A673 (cell line): Measurements from ENCODE around the gene BST1. TPM values are rescaled to one million over a fixed set of nuclear protein-coding genes. Genes with fewer than 3 reads are reported as not detected.

Experiments
- BruUV-seq: library from RNA; stranded (reverse); fragments of 400-500 nt; replicated peaks from 2 replicates; lab custom pipeline; 2021; lab: Mats Ljungman, UMichigan
- CTCF ChIA-PET: fragments of 300-600 bp; sonication (Branson Sonifier 250); formaldehyde crosslinking; loops from one replicate; lab custom pipeline; 2022; ENCODE audit warnings: antibody characterized with exemption; lab: Charles Lee
- POLR2A ChIA-PET: fragments of 300-600 bp; sonication (Branson Sonifier 250); formaldehyde crosslinking; loops from one replicate; lab custom pipeline; 2022; ENCODE audit warnings: antibody characterized with exemption; ENCODE audit not compliant: low non-redundant PET; lab: Charles Lee
- DNase-seq: peaks from one replicate; pipeline ENCODE4 v3.0.0-alpha.2; 2015; ENCODE audit warnings: low spot score
- H3K27ac ChIP-seq: fragments of 200-600 bp; sonication (generic); 2 replicates; pipeline ENCODE4 v1.5.1; 2016; ENCODE audit warnings: mixed run types, low read depth, mild to moderate bottlenecking, mixed read lengths, antibody characterized with exemption, low read length; ENCODE audit not compliant: poor library complexity, severe bottlenecking
- H3K27me3 ChIP-seq: fragments of 200-600 bp; sonication (generic); replicated peaks from 2 replicates; pipeline ENCODE4 v1.6.1; 2017; ENCODE audit warnings: mixed run types, low read depth, mild to moderate bottlenecking, mixed read lengths, antibody characterized with exemption, low read length; ENCODE audit not compliant: insufficient read depth, poor library complexity
- H3K36me3 ChIP-seq: fragments of 200-600 bp; sonication (generic); 2 replicates; pipeline ENCODE4 v1.6.1; 2016; ENCODE audit warnings: mixed run types, mild to moderate bottlenecking, mixed read lengths, antibody characterized with exemption, low read length; ENCODE audit not compliant: insufficient read depth, poor library complexity, severe bottlenecking
- H3K4me1 ChIP-seq: fragments of 200-600 bp; sonication (generic); 2 replicates; pipeline ENCODE4 v1.6.1; 2017; ENCODE audit warnings: mixed run types, mild to moderate bottlenecking, mixed read lengths, antibody characterized with exemption, low read length; ENCODE audit not compliant: insufficient read depth, poor library complexity, severe bottlenecking
- H3K4me3 ChIP-seq: fragments of 200-600 bp; sonication (generic); 2 replicates; pipeline ENCODE4 v1.5.1; 2016; ENCODE audit warnings: low read depth, mixed run types, mild to moderate bottlenecking, mixed read lengths, low read length; ENCODE audit not compliant: poor library complexity, severe bottlenecking
- H3K9me3 ChIP-seq: fragments of 200-600 bp; sonication (generic); 2 replicates; pipeline ENCODE4 v1.6.1; 2016; ENCODE audit warnings: mixed run types, low read depth, mild to moderate bottlenecking, mixed read lengths, antibody characterized with exemption, low read length; ENCODE audit not compliant: poor library complexity, severe bottlenecking
- CTCF ChIP-seq: fragments of 300-800, 200-600 bp; sonication (generic); conservative IDR thresholded peaks from 2 replicates; pipeline ENCODE4 v1.5.1; 2017; ENCODE audit warnings: low read depth, mild to moderate bottlenecking, antibody characterized with exemption, low read length, moderate library complexity, mixed read lengths
- EZH2 ChIP-seq: fragments of 200-600 bp; sonication (generic); IDR thresholded peaks from 2 replicates; pipeline ENCODE4 v1.6.1; 2017; ENCODE audit warnings: borderline replicate concordance, low read depth, mild to moderate bottlenecking, mixed read lengths, antibody characterized with exemption, low read length; ENCODE audit not compliant: poor library complexity, severe bottlenecking
- intact Hi-C: fragments of 100-400 bp; cut with micrococcal nuclease; formaldehyde crosslinking; loops from one replicate; pipeline ENCODE4 v1.10.0; 2022; ENCODE audit not compliant: unreplicated experiment
- total RNA-seq: library from RNA; stranded (reverse); gene quantifications from 2 replicates; pipeline ENCODE4 v1.2.3, GENCODE V29; 2021

BST1 gene
- total RNA-seq, 1 experiment from 2014 or later, result 2.4 TPM

GRCh38 chr4:15654593-15655222 lies 48.2 kb upstream of the BST1 start:
- ChIA-PET POLR2A (interaction anchor here (0.6 kb wide), 1 partner anchor 65 kb away, joined by 3 read pairs; no protein-coding TSS in a partner anchor), CTCF (no interaction called here)
- intact Hi-C loops, result loop anchor here (1.0 kb wide), 1 partner anchor 26 kb away; no protein-coding TSS in a partner anchor
- Histone ChIP-seq H3K4me1 (peaks cover 44% of the 10 kb centered on the region), H3K36me3 (no peaks in the 10 kb centered on the region), H3K9me3 (no peaks in the 10 kb centered on the region), H3K4me3 (peak overlapping the region; percentile 73), H3K27ac (peak overlapping the region; percentile 81), H3K27me3 (no peaks in the 10 kb centered on the region)
- TF ChIP-seq EZH2 (no peak), CTCF (no peak)
- no TSS peak for BruUV-seq
- peak; percentile 66 for DNase-seq

- TF ChIP-seq EZH2, result no peak
- Histone ChIP-seq H3K9me3 (no peaks in the 10 kb centered on the region), H3K4me3 (peak within 1 kb of the TSS; percentile 73), H3K4me1 (peaks cover 43% of the 10 kb centered on the region), H3K27ac (peak within 1 kb of the TSS; percentile 94), H3K27me3 (no peaks in the 10 kb centered on the region), H3K36me3 (no peaks in the 10 kb centered on the region)
- BruUV-seq, result TSS peak; percentile 57
- intact Hi-C loops, result loop anchor here (1.0 kb wide), 1 partner anchor 25 kb away; no protein-coding TSS in a partner anchor
- ChIA-PET CTCF (no interaction called here), POLR2A (interaction anchor here (0.6 kb wide), 1 partner anchor 373 kb away, joined by 6 read pairs; no protein-coding TSS in a partner anchor)
- peak; percentile 94 for DNase-seq
These were observed 47.4 kb upstream of the BST1 start, which contains the start of gene FBXL5 for GRCh38 chr4:15655223-15656037. FBXL5 (minus strand) TSS chr4:15655357; CDS start chr4:15655287, 70 bp downstream.

GRCh38 chr4:15656038-15656470 lies 46.8 kb upstream of the BST1 start:
- POLR2A ChIA-PET, result no interaction called here
- Histone ChIP-seq H3K27me3 (no peaks in the 10 kb centered on the region), H3K9me3 (no peaks in the 10 kb centered on the region), H3K4me3 (peak overlapping the region; percentile 73), H3K36me3 (no peaks in the 10 kb centered on the region), H3K4me1 (peaks cover 41% of the 10 kb centered on the region), H3K27ac (peak overlapping the region; percentile 94)
- no TSS peak for BruUV-seq
- intact Hi-C loops, result no loop called here
- DNase-seq, result no peak
- CTCF ChIA-PET, result no interaction called here
- TF ChIP-seq CTCF (no peak), EZH2 (no peak)
